Testis (tissue), 2 donors: Measurements from ENCODE around the gene C2CD4B.

Experiments
- CTCF ChIP-seq, 3 experiments: fragments of 450-650 bp in 2 of 3; fragments of 200-600 bp in 1 of 3; sonication (generic) in 1 of 3; IDR thresholded peaks; one replicate each; pipeline ENCODE4 v1.5.1; 2016 to 2019; ENCODE audit warnings: antibody characterized with exemption in 3 of 3, mild to moderate bottlenecking in 2 of 3, moderate library complexity in 1 of 3
- POLR2A ChIP-seq: fragments of 450-650 bp; IDR thresholded peaks from one replicate; pipeline ENCODE4 v1.6.1; 2017; ENCODE audit warnings: antibody characterized with exemption, mild to moderate bottlenecking, moderate library complexity

DNA sequence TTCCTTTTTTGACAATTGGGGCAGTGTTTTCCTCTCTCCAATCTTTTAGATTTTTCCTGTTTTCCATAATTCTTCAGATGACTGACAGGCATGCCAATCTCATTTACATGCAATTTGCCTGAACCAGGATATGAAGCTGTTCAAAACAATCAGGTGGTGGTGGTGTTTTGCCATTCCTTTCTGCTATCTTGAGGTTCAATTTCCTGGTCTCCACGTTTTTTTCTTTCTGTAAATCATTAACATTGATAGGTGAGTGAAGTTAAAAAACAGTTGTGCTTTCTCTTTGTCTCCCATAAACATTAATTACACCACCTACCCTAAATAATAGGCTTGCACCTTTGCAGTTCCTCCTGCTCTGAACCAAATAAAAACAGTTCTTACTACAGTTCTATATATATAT is 49.2 kb downstream of the C2CD4B start:
- TF ChIP-seq CTCF (IDR thresholded peaks at IDR 0.05): no peak
- no peak for TF ChIP-seq POLR2A
